Neural cell (in vitro differentiated cells): Measurements from ENCODE around the gene RPL13A. TPM values are rescaled to one million over a fixed set of nuclear protein-coding genes. Genes with fewer than 3 reads are reported as not detected.

Experiments used
- polyA plus RNA-seq: library from polyadenylated mRNA; depleted of rRNA; stranded (reverse); fragments of >200 nt; gene quantifications from 2 replicates; pipeline ENCODE4 v1.2.3, GENCODE V29; 2014
- small RNA-seq, 3 experiments: library from RNA; depleted of rRNA; stranded (forward); fragments of <200 nt; gene quantifications; one replicate each; pipeline ENCODE3, GENCODE V24; 2012

RPL13A gene
- polyA plus RNA-seq, 1 donor from 2014 or later = 2,313 TPM

Small RNA genes lying within 50 kb of the gene (small RNA-seq; reads per million reads assigned to genes)
- 0 reads per million in 3 experiments for gene COX6CP7
- gene MIR150 = 0.33 to 1.8 (median 0.46) reads per million in 3 experiments
- gene SNORD32A = 0 reads per million in 3 experiments
- 0 reads per million in 3 experiments for gene SNORD33
- gene SNORD34 = 0 reads per million in 3 experiments
- 0 reads per million in 3 experiments for gene SNORD35A
- gene SNORD35B = 0 reads per million in 3 experiments

Other genes with a start within 250 kb of the RPL13A start
- not detected in 2 replicates for gene SLC6A16, start 162.4 kb upstream of the RPL13A start, polyA plus RNA-seq
- gene CD37, start 152.2 kb upstream of the RPL13A start, polyA plus RNA-seq = not detected in 2 replicates
- 1.0 and 1.3 TPM in 2 replicates for gene TEAD2, start 125.2 kb upstream of the RPL13A start, polyA plus RNA-seq
- gene DKKL1, start 123.7 kb upstream of the RPL13A start, polyA plus RNA-seq = 2.8 TPM in 1 of 2 replicates, not detected in the other
- gene KASH5, start 99.4 kb upstream of the RPL13A start, polyA plus RNA-seq = 0.11 TPM in 1 of 2 replicates, not detected in the other
- not detected in 2 replicates for gene PTH2, start 64.2 kb upstream of the RPL13A start, polyA plus RNA-seq
- not detected in 2 replicates for gene GFY, start 62.2 kb upstream of the RPL13A start, polyA plus RNA-seq
- gene SLC17A7, start 46.1 kb upstream of the RPL13A start, polyA plus RNA-seq = 0.07 TPM in 1 of 2 replicates, not detected in the other
- 132 and 145 TPM in 2 replicates for gene PIH1D1, start 35.8 kb upstream of the RPL13A start, polyA plus RNA-seq
- 13.5 and 16.7 TPM in 2 replicates for gene ALDH16A1, start 34.4 kb upstream of the RPL13A start, polyA plus RNA-seq
- not detected in 2 replicates for gene FLT3LG, start 13.4 kb upstream of the RPL13A start, polyA plus RNA-seq
- 4,020 and 4,439 TPM in 2 replicates for gene RPS11, start 8.8 kb downstream of the RPL13A start, polyA plus RNA-seq
- 1.7 TPM in 1 of 2 replicates, not detected in the other for gene FCGRT, start 25.1 kb downstream of the RPL13A start, polyA plus RNA-seq
- not detected in 2 replicates for gene RCN3, start 40.4 kb downstream of the RPL13A start, polyA plus RNA-seq
- 129 and 153 TPM in 2 replicates for gene NOSIP, start 92.9 kb downstream of the RPL13A start, polyA plus RNA-seq
- not detected in 2 replicates for gene PRRG2, start 93.7 kb downstream of the RPL13A start, polyA plus RNA-seq
- 1.2 and 1.7 TPM in 2 replicates for gene PRR12, start 103.6 kb downstream of the RPL13A start, polyA plus RNA-seq
- 1.2 TPM in 1 of 2 replicates, not detected in the other for gene RRAS, start 152.5 kb downstream of the RPL13A start, polyA plus RNA-seq
- gene SCAF1, start 154.6 kb downstream of the RPL13A start, polyA plus RNA-seq = 11.9 and 12.8 TPM in 2 replicates
- 31.3 and 39.4 TPM in 2 replicates for gene IRF3, start 178.2 kb downstream of the RPL13A start, polyA plus RNA-seq
- 1.1 TPM in 1 of 2 replicates, not detected in the other for gene BCL2L12, start 178.3 kb downstream of the RPL13A start, polyA plus RNA-seq
- gene PRMT1, start 189.7 kb downstream of the RPL13A start, polyA plus RNA-seq = 610 and 682 TPM in 2 replicates
- 6.7 and 7.2 TPM in 2 replicates for gene ADM5, start 202.0 kb downstream of the RPL13A start, polyA plus RNA-seq
- gene CPT1C, start 203.5 kb downstream of the RPL13A start, polyA plus RNA-seq = 204 and 240 TPM in 2 replicates